ENCODE measurements around the gene AGPAT1.

AGPAT1 gene

GRCh38 chr6:32179766-32180405, 4.0 kb upstream of the AGPAT1 start:
- in situ Hi-C loops (cut with MboI; ENCODE audit: low pct_unique_long_range_greater_than_20kb, low sequenced_read_pairs, unreplicated experiment): no loop called here
- DNase-seq (ENCODE audit: low spot score): no peak
- TF ChIP-seq CTCF (IDR thresholded peaks at IDR 0.05; ENCODE audit: extremely low read depth, insufficient read depth, missing control alignments): no peak

GRCh38 chr6:32178547-32179440, 2.9 kb upstream of the AGPAT1 start:
- in situ Hi-C loops (cut with MboI; ENCODE audit: low pct_unique_long_range_greater_than_20kb, low sequenced_read_pairs, unreplicated experiment): no loop called here
- TF ChIP-seq CTCF (IDR thresholded peaks at IDR 0.05; ENCODE audit: extremely low read depth, insufficient read depth, missing control alignments): no peak
- no peak for DNase-seq (ENCODE audit: low spot score)

- no peak for TF ChIP-seq CTCF (IDR thresholded peaks at IDR 0.05; ENCODE audit: extremely low read depth, insufficient read depth, missing control alignments)
- in situ Hi-C loops (cut with MboI; ENCODE audit: low pct_unique_long_range_greater_than_20kb, low sequenced_read_pairs, unreplicated experiment): no loop called here
- peak; percentile 96 for DNase-seq (ENCODE audit: low spot score)
Observed at GRCh38 chr6:32177788-32178546, 2.1 kb upstream of the AGPAT1 start, which contains the start of gene RNF5. Gene RNF5 (plus strand): TSS chr6:32178405. CDS start chr6:32178512, 107 bp downstream.

- no peak for DNase-seq (ENCODE audit: low spot score)
- in situ Hi-C loops (cut with MboI; ENCODE audit: low pct_unique_long_range_greater_than_20kb, low sequenced_read_pairs, unreplicated experiment): no loop called here
- no peak for TF ChIP-seq CTCF (IDR thresholded peaks at IDR 0.05; ENCODE audit: extremely low read depth, insufficient read depth, missing control alignments)
Observed at GRCh38 chr6:32177183-32177787, 1.4 kb upstream of the AGPAT1 start.

GRCh38 chr6:32176476-32177182, 745 bp upstream of the AGPAT1 start:
- in situ Hi-C loops (cut with MboI; ENCODE audit: low pct_unique_long_range_greater_than_20kb, low sequenced_read_pairs, unreplicated experiment): no loop called here
- TF ChIP-seq CTCF (IDR thresholded peaks at IDR 0.05; ENCODE audit: extremely low read depth, insufficient read depth, missing control alignments): no peak
- no peak for DNase-seq (ENCODE audit: low spot score)
